ENCODE data around the gene RCC2.
A peak's percentile ranks its signal among the peaks of the same experiment; 100 is the strongest.

Gene RCC2

GRCh38 chr1:17441265-17441992 is 2.0 kb upstream of the RCC2 start:
- Histone ChIP-seq H3K27me3 (ENCODE audit: control insufficient read depth, insufficient read depth, low read length) (peaks cover 4% of the 10 kb centered on the region), H3K9ac (ENCODE audit: low read depth, low read length) (no peak overlapping the region), H3K9me3 (ENCODE audit: control insufficient read depth, insufficient read depth, low read length) (no peaks in the 10 kb centered on the region), H3K4me1 (ENCODE audit: control insufficient read depth, insufficient read depth, low read length) (peaks cover 22% of the 10 kb centered on the region), H3K36me3 (ENCODE audit: control insufficient read depth, insufficient read depth, low read length) (no peaks in the 10 kb centered on the region), H3K4me3 (ENCODE audit: low read depth, low read length) (peak overlapping the region; percentile 63)

- no peak overlapping the region for H3K9ac ChIP-seq (ENCODE audit: low read depth, low read length)
- H3K27me3 ChIP-seq (ENCODE audit: control insufficient read depth, insufficient read depth, low read length), result peaks cover 4% of the 10 kb centered on the region
These were observed 1.3 kb upstream of the RCC2 start for GRCh38 chr1:17440827-17441168.

GRCh38 chr1:17440074-17440826 is 773 bp upstream of the RCC2 start:
- Histone ChIP-seq H3K27me3 (ENCODE audit: control insufficient read depth, insufficient read depth, low read length) (peaks cover 4% of the 10 kb centered on the region), H3K9me3 (ENCODE audit: control insufficient read depth, insufficient read depth, low read length) (no peaks in the 10 kb centered on the region), H3K36me3 (ENCODE audit: control insufficient read depth, insufficient read depth, low read length) (peaks cover 7% of the 10 kb centered on the region), H3K4me1 (ENCODE audit: control insufficient read depth, insufficient read depth, low read length) (peaks cover 30% of the 10 kb centered on the region), H3K9ac (ENCODE audit: low read depth, low read length) (peak overlapping the region; percentile 48), H3K4me3 (ENCODE audit: low read depth, low read length) (peak overlapping the region; percentile 63)

More at GRCh38 chr1:17440827-17441168, 1.3 kb upstream of the RCC2 start:
- Histone ChIP-seq H3K4me3 (ENCODE audit: low read depth, low read length) (peak overlapping the region; percentile 63), H3K36me3 (ENCODE audit: control insufficient read depth, insufficient read depth, low read length) (peaks cover 2% of the 10 kb centered on the region), H3K4me1 (ENCODE audit: control insufficient read depth, insufficient read depth, low read length) (peaks cover 28% of the 10 kb centered on the region), H3K9me3 (ENCODE audit: control insufficient read depth, insufficient read depth, low read length) (no peaks in the 10 kb centered on the region)

- Histone ChIP-seq H3K4me3 (ENCODE audit: low read depth, low read length) (peak overlapping the region; percentile 89), H3K4me1 (ENCODE audit: control insufficient read depth, insufficient read depth, low read length) (peaks cover 46% of the 10 kb centered on the region)
These were observed 893 bp downstream of the RCC2 start for GRCh38 chr1:17438318-17439249.

GRCh38 chr1:17437580-17438317 is 1.7 kb downstream of the RCC2 start:
- Histone ChIP-seq H3K9me3 (ENCODE audit: control insufficient read depth, insufficient read depth, low read length) (no peaks in the 10 kb centered on the region), H3K36me3 (ENCODE audit: control insufficient read depth, insufficient read depth, low read length) (peaks cover 24% of the 10 kb centered on the region), H3K27me3 (ENCODE audit: control insufficient read depth, insufficient read depth, low read length) (peaks cover 4% of the 10 kb centered on the region), H3K9ac (ENCODE audit: low read depth, low read length) (peak overlapping the region; percentile 71), H3K4me3 (ENCODE audit: low read depth, low read length) (peak overlapping the region; percentile 89), H3K4me1 (ENCODE audit: control insufficient read depth, insufficient read depth, low read length) (peaks cover 53% of the 10 kb centered on the region)

More at GRCh38 chr1:17438318-17439249, 893 bp downstream of the RCC2 start:
- H3K9ac ChIP-seq (ENCODE audit: low read depth, low read length), result peak overlapping the region; percentile 93
- peaks cover 4% of the 10 kb centered on the region for H3K27me3 ChIP-seq (ENCODE audit: control insufficient read depth, insufficient read depth, low read length)
- no peaks in the 10 kb centered on the region for H3K9me3 ChIP-seq (ENCODE audit: control insufficient read depth, insufficient read depth, low read length)
- peaks cover 17% of the 10 kb centered on the region for H3K36me3 ChIP-seq (ENCODE audit: control insufficient read depth, insufficient read depth, low read length)

GRCh38 chr1:17437260-17437579 is 2.3 kb downstream of the RCC2 start:
- peaks cover 57% of the 10 kb centered on the region for H3K4me1 ChIP-seq (ENCODE audit: control insufficient read depth, insufficient read depth, low read length)
- H3K36me3 ChIP-seq (ENCODE audit: control insufficient read depth, insufficient read depth, low read length), result peaks cover 24% of the 10 kb centered on the region
- no peaks in the 10 kb centered on the region for H3K9me3 ChIP-seq (ENCODE audit: control insufficient read depth, insufficient read depth, low read length)
- H3K9ac ChIP-seq (ENCODE audit: low read depth, low read length), result peak overlapping the region; percentile 71
- H3K27me3 ChIP-seq (ENCODE audit: control insufficient read depth, insufficient read depth, low read length), result peaks cover 4% of the 10 kb centered on the region
- peak overlapping the region; percentile 79 for H3K4me3 ChIP-seq (ENCODE audit: low read depth, low read length)

GRCh38 chr1:17436380-17437174 is 2.9 kb downstream of the RCC2 start:
- peaks cover 56% of the 10 kb centered on the region for H3K4me1 ChIP-seq (ENCODE audit: control insufficient read depth, insufficient read depth, low read length)

GRCh38 chr1:17434601-17435000 is 4.9 kb downstream of the RCC2 start:
- Histone ChIP-seq H3K27me3 (ENCODE audit: control insufficient read depth, insufficient read depth, low read length) (no peaks in the 10 kb centered on the region), H3K4me1 (ENCODE audit: control insufficient read depth, insufficient read depth, low read length) (peaks cover 47% of the 10 kb centered on the region), H3K9me3 (ENCODE audit: control insufficient read depth, insufficient read depth, low read length) (no peaks in the 10 kb centered on the region), H3K9ac (ENCODE audit: low read depth, low read length) (no peak overlapping the region), H3K36me3 (ENCODE audit: control insufficient read depth, insufficient read depth, low read length) (peaks cover 26% of the 10 kb centered on the region), H3K4me3 (ENCODE audit: low read depth, low read length) (peak overlapping the region; percentile 43)

More at GRCh38 chr1:17436380-17437174, 2.9 kb downstream of the RCC2 start:
- Histone ChIP-seq H3K4me3 (ENCODE audit: low read depth, low read length) (peak overlapping the region; percentile 79), H3K36me3 (ENCODE audit: control insufficient read depth, insufficient read depth, low read length) (peaks cover 24% of the 10 kb centered on the region), H3K9me3 (ENCODE audit: control insufficient read depth, insufficient read depth, low read length) (no peaks in the 10 kb centered on the region), H3K27me3 (ENCODE audit: control insufficient read depth, insufficient read depth, low read length) (peaks cover 4% of the 10 kb centered on the region), H3K9ac (ENCODE audit: low read depth, low read length) (peak overlapping the region; percentile 47)

GRCh38 chr1:17434016-17434415 is 5.5 kb downstream of the RCC2 start:
- Histone ChIP-seq H3K36me3 (ENCODE audit: control insufficient read depth, insufficient read depth, low read length) (peaks cover 31% of the 10 kb centered on the region), H3K27me3 (ENCODE audit: control insufficient read depth, insufficient read depth, low read length) (no peaks in the 10 kb centered on the region), H3K9me3 (ENCODE audit: control insufficient read depth, insufficient read depth, low read length) (no peaks in the 10 kb centered on the region), H3K4me1 (ENCODE audit: control insufficient read depth, insufficient read depth, low read length) (peaks cover 51% of the 10 kb centered on the region), H3K4me3 (ENCODE audit: low read depth, low read length) (peak overlapping the region; percentile 43), H3K9ac (ENCODE audit: low read depth, low read length) (no peak overlapping the region)

GRCh38 chr1:17433261-17433660 is 6.2 kb downstream of the RCC2 start:
- Histone ChIP-seq H3K9ac (ENCODE audit: low read depth, low read length) (no peak overlapping the region), H3K36me3 (ENCODE audit: control insufficient read depth, insufficient read depth, low read length) (peaks cover 35% of the 10 kb centered on the region), H3K9me3 (ENCODE audit: control insufficient read depth, insufficient read depth, low read length) (no peaks in the 10 kb centered on the region), H3K27me3 (ENCODE audit: control insufficient read depth, insufficient read depth, low read length) (no peaks in the 10 kb centered on the region), H3K4me3 (ENCODE audit: low read depth, low read length) (no peak overlapping the region), H3K4me1 (ENCODE audit: control insufficient read depth, insufficient read depth, low read length) (peaks cover 53% of the 10 kb centered on the region)

All from iPS-15b (cell line).